Kasumi-1 (cell line): ENCODE measurements around the gene CUEDC2.

ENCODE experiments used
- DNase-seq, 2 experiments: peaks; one replicate each; lab custom pipeline; 2025; lab: John Stamatoyannopoulos, UW

CUEDC2 gene, protein sequence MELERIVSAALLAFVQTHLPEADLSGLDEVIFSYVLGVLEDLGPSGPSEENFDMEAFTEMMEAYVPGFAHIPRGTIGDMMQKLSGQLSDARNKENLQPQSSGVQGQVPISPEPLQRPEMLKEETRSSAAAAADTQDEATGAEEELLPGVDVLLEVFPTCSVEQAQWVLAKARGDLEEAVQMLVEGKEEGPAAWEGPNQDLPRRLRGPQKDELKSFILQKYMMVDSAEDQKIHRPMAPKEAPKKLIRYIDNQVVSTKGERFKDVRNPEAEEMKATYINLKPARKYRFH

GRCh38 chr10:102432162-102432950 is at the start of gene CUEDC2:
TSS of gene CUEDC2 (minus strand) at chr10:102432574. CDS start at chr10:102425188, 7,386 bp downstream.
- DNase-seq = peak; percentile 99

- DNase-seq = no peak
Measured at GRCh38 chr10:102480396-102480795, 48.0 kb upstream of the CUEDC2 start.

- no peak for DNase-seq
Measured at GRCh38 chr10:102479651-102480050, 47.3 kb upstream of the CUEDC2 start.

DNA sequence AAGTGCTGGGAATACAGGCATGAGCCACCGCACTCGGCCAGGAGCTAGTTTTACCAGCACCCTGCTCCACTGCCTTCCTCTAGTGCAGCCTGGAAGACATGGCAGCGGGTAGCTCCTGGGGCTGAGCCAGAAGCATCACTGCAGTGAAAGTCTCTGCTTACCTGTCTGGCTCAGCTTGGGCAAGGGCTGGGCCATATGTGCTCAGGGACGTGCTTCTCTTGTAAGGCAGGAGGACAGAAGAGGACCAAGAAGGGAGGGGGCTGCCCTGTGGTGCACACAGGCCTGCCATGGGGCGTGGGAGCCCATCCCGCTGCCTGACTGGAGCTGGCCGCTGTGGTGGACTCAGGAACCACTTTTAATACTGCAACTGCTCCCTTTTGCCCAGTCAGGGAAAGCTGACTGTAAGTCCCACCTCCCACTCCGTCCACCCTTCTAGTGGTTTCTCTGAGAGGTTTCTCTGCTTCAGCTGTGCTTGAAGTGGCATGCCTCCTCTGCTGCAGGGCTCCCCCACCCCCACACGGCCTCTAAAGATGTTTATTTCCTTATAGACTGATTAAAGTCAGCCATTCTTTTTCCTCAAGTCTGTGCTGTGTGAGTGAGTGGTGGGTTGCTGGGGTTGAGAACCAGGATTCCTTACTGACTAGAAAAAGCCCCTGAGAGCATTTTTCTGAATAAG is 44.2 kb upstream of the CUEDC2 start:
- DNase-seq = no peak

DNA sequence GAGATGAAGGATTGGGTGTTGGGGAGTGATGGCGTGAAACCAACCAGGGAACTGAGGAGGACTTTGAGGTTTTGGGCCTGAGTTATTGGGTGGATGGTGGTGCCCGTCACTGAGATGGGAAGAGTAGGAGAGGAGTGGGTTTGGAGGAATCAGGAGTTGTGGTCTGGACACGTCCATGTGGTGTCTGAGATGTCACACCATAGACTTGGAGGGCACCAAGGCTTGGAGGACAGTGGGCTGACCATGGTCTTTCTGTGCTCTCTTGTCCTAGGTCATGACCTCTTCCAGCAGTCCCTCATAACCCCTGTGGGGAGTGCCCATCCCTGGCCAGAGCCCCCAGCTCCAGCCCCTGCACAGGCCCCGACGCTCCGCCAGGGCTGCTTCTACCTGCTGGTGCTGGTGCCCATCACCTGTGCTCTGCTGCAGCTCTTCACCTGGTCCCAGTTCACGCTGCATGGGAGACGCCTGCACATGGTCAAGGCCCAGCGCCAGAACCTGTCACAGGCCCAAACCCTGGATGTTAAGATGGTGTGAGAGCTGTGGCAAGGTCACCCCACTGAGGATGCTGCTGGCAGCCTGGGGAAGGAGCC is 43.2 kb upstream of the CUEDC2 start:
- DNase-seq = no peak

- no peak for DNase-seq
Measured at GRCh38 chr10:102473445-102474331, 41.3 kb upstream of the CUEDC2 start.

DNA sequence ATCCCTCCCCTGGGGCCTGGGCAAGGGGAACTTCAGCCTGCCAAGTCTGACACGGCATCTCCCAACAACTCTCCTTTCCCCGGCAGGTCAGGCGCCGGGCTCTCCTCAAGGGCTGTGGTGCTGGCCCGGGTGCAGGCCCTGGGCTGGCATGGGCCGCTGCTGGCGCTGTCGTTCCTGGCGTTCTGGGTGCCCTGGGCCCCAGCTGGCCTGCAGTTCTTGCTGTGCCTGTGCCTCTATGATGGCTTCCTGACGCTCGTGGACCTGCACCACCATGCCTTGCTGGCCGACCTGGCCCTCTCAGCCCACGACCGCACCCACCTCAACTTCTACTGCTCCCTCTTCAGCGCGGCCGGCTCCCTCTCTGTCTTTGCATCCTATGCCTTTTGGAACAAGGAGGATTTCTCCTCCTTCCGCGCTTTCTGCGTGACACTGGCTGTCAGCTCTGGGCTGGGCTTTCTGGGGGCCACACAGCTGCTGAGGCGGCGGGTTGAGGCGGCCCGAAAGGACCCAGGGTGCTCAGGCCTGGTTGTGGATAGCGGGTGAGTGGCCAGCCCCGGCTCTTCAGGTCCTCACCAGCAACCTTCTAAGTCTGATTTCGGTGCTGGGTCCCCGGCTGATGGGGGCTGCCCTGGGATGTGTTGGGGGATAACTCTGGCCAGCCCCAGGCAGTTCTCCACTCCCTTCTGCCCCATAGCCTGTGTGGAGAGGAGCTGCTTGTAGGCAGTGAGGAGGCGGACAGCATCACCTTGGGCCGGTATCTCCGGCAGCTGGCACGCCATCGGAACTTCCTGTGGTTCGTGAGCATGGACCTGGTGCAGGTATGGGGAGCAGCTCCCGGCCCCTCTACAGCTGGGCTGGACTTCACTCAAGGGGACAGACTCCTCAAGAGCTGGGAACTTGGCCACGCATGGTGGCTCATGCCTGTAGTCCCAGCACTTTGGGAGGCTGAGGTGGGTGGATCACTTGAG is 38.5 kb upstream of the CUEDC2 start:
- no peak for DNase-seq

DNA sequence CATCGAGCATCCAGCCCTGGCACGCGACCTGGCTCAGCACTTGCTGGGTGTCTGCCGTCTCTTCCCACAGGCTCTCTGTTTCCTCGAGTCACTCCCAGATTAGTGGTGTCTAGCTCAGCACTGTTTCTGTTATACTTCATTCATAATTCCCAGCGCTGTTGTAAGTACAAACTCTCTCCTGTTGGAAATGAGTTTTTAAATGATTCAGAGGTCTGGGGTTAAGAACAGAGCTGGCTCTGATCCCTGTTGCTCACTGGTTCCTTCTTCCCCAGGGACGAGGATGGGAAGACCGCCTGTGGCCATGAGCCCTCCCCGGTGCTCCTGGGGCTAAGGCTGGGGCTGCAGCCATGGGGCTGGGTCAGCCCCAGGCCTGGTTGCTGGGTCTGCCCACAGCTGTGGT is 36.3 kb upstream of the CUEDC2 start:
- DNase-seq = no peak

GRCh38 chr10:102467971-102468438 is 35.6 kb upstream of the CUEDC2 start:
- DNase-seq = no peak

DNA sequence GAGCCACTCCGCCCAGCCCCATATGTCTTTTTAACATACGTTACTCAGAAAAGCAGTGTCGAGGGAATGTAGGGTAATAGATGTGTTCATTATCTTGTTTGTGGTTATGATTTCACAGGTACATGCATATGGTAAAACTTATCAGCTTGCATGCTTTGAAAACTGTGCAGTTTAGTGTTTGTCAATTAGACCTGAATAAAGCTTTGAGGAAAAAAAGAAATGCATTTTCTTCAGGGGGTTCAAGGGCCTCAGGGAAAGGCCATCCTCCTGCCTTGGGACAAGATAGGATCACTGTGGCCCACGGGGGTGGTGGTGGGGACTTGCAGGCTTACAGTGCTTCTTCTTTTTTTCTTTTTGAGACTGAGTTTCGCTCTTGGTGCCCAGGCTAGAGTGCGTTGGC is 34.9 kb upstream of the CUEDC2 start:
- no peak for DNase-seq

DNA sequence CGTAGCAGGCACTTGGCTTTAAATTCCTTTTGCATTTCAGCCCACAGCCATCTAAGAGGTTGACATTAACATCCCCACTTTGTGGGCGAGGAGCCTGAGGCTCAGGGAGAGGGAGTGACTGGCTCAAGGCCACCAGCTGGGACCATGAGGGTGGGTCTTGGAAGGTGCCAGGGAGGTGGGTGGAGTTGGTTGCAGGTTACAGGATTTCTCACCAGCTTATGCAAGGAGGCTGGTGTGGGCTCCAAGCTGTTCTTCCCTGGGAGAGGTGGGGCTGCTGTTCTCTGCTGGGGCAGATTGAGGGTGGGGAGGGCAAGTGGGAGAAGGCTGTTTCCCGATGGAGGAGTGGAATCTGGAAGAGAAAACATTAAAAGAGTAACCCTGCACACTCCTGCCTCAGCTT is 33.1 kb upstream of the CUEDC2 start:
- DNase-seq = no peak

DNA sequence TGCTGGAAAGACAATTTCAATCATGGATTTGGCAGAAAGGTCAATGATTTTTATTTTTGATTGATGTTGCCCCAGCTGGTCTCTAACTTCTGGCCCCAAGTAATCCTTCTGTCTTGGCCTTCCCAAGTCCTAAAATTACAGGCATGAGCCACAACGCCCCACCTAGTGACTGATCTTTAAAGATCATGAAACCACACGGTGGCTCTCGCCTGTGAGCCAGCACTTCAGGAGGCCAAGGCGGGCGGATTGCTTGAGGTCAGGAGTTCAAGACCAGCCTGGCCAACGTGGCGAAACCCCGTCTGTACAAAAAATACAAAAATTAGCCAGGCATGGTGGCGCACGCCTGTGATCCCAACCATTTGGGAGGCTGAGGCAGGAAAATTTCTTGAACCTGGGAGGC is 31.6 kb upstream of the CUEDC2 start:
- no peak for DNase-seq

- no peak for DNase-seq
Measured at GRCh38 chr10:102462512-102463054, 30.2 kb upstream of the CUEDC2 start.

DNA sequence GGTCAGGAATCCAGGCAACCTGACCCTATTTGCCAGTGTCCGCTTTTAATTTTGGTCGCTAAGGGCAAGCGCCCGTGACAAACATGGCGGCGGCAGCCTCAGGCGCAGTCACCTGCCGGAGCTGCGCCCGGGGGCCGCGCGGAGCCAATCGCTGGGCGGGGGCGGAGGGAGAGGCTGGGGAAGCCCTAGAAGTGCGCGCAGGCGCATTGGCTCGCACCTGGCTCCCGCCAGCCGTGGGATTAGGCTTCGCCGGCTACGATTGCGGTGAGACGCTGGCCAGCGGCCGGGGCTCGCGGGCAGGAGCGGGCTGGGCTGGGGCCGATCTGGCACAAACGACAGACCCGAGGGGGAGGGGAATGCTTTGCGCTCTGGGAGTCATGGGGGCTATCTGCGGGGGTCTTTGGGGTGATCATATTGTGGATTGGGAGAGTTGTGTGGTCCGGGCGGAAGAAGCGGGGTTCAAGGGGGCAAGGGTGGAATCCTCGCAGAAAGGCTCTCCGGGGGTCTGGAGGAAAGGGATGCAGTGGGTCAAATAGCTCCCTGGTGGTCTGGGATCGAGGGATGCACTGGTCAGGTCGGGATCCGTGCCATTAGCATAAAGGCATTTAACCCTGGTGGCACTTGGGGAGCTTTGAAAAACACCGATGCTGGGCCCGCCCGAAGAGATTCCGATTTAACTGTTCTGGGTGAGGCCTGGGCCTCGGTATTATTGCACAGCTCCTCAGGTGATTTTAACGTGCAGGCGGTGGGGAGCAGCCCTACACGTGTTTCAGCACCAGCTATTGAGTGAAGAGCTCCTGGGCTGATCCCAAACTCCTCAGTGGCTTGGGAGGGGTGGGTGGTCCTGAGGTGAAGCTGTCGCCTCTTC is 29.0 kb upstream of the CUEDC2 start:
- peak; percentile 86 to 88 for DNase-seq

DNA sequence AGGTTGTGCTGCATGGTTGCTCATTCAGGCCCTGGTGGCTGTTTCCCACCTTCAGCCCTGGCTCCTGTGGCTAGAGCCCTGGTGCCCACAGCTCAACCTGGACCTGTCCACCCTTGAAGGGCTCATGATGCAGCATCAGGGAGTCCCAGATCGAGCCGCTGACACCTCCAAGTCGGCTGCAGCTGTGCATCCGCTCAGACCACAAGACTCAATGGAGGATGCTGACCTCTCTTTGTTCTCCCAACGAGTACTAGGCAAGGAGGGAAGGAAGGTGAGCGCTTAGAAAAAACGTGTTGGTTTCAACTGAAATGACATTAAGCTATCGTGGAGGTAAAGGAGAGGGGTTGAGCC is 28.4 kb upstream of the CUEDC2 start:
- no peak for DNase-seq

DNA sequence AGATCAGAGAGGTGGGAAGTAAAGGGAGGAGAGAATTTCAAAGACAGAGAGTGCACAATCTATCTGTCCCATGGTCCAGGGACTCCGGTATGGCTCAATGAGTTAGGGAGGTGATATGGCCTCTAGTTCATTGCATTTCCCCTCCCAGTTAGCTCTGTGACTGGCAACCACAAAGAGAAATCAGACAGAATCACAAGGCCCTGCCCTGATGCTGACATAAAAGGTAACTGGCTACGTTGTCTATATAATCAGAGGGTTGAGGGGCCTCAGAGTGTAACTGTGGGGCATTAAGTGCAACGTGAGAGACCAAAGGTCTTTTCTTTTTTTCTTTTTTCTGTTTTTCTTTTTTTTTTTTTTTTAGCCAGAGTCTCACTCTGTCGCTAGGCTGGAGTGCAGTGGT is 26.3 kb upstream of the CUEDC2 start:
- DNase-seq = no peak

GRCh38 chr10:102457591-102458150 is 25.3 kb upstream of the CUEDC2 start:
- DNase-seq = no peak

DNA sequence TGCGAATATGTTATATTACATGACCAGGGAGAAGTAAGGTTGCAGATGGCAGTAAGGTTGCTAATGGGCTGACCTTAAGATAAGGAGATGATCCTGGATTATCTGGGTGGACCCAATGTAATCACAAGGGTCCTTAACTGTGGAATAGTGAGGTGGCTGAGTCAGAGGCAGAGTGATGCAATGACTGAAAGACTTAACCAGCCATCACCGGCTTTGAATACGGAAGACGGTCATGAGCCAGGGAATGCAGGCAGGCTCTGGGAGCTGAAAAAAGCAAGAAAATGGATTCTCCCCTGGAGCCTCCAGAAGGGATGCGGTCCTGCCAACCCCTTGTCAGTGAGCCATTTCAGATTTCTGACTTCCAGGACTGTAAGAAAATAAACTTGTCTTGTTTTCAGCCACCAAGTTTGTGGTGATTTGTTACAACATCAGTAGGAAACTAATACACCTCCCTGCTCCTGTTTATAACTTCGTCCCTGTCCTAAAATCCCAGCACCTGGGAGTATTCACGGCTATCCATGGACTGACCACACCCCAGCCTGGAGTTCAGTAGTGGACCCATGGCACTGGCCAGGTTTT is 23.6 kb upstream of the CUEDC2 start:
- DNase-seq = no peak
